ENCODE data around the gene CAMTA1.

DNA sequence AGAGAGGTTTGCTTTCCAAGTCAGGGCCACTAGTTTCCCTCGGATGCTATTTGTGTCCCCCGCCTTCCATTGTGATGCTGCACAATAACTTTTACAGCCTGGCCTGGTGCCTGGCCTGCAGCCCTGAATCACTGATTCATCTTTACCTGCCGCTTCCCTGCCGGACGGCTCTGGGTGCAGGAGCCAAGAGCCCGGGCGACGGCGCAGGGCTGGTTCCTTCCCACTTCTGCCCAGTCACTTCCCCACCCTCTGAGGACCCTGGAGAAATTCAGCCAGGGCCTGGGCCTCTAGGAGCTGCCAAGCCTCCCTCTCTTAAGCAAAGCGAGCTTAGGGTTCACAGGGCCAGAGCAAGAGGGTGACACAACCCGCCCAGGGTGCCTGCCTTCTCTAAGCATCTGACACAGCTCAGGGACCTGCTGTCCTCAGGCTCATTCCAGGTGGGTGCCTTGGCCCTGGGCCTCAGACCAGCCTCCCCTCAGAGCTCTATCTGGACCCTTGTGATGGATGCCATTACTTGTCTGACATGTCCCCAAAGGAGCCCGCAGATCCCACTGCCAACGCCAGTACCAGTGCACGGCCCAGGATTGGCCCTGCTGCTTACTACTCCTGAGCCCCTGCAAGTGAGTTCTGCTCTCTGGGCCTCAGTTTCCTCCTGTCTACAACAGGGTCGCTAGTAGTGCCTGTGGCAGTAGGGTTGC lies 604.8 kb downstream of the CAMTA1 start:
- TF ChIP-seq ZNF621 (tag by site-specific recombination; IDR thresholded peaks at IDR 0.05) = no peak
- TF ChIP-seq TRIM28 (IDR thresholded peaks at IDR 0.05; ENCODE audit: borderline replicate concordance, low read length) = no peak
- TF ChIP-seq, protein P1, sequence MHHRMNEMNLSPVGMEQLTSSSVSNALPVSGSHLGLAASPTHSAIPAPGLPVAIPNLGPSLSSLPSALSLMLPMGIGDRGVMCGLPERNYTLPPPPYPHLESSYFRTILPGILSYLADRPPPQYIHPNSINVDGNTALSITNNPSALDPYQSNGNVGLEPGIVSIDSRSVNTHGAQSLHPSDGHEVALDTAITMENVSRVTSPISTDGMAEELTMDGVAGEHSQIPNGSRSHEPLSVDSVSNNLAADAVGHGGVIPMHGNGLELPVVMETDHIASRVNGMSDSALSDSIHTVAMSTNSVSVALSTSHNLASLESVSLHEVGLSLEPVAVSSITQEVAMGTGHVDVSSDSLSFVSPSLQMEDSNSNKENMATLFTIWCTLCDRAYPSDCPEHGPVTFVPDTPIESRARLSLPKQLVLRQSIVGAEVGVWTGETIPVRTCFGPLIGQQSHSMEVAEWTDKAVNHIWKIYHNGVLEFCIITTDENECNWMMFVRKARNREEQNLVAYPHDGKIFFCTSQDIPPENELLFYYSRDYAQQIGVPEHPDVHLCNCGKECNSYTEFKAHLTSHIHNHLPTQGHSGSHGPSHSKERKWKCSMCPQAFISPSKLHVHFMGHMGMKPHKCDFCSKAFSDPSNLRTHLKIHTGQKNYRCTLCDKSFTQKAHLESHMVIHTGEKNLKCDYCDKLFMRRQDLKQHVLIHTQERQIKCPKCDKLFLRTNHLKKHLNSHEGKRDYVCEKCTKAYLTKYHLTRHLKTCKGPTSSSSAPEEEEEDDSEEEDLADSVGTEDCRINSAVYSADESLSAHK (tag by site-specific recombination; IDR thresholded peaks at IDR 0.05) = no peak
- TF ChIP-seq ZNF626 (tag by site-specific recombination; IDR thresholded peaks at IDR 0.05) = no peak
- TF ChIP-seq, protein P2, sequence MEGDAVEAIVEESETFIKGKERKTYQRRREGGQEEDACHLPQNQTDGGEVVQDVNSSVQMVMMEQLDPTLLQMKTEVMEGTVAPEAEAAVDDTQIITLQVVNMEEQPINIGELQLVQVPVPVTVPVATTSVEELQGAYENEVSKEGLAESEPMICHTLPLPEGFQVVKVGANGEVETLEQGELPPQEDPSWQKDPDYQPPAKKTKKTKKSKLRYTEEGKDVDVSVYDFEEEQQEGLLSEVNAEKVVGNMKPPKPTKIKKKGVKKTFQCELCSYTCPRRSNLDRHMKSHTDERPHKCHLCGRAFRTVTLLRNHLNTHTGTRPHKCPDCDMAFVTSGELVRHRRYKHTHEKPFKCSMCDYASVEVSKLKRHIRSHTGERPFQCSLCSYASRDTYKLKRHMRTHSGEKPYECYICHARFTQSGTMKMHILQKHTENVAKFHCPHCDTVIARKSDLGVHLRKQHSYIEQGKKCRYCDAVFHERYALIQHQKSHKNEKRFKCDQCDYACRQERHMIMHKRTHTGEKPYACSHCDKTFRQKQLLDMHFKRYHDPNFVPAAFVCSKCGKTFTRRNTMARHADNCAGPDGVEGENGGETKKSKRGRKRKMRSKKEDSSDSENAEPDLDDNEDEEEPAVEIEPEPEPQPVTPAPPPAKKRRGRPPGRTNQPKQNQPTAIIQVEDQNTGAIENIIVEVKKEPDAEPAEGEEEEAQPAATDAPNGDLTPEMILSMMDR (tag by site-specific recombination; IDR thresholded peaks at IDR 0.05) = no peak
- TF ChIP-seq, protein P3, sequence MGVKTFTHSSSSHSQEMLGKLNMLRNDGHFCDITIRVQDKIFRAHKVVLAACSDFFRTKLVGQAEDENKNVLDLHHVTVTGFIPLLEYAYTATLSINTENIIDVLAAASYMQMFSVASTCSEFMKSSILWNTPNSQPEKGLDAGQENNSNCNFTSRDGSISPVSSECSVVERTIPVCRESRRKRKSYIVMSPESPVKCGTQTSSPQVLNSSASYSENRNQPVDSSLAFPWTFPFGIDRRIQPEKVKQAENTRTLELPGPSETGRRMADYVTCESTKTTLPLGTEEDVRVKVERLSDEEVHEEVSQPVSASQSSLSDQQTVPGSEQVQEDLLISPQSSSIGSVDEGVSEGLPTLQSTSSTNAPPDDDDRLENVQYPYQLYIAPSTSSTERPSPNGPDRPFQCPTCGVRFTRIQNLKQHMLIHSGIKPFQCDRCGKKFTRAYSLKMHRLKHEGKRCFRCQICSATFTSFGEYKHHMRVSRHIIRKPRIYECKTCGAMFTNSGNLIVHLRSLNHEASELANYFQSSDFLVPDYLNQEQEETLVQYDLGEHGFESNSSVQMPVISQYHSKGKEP (tag by site-specific recombination; IDR thresholded peaks at IDR 0.05) = no peak
- TF ChIP-seq ZSCAN30 (tag by site-specific recombination; IDR thresholded peaks at IDR 0.05) = no peak
- TF ChIP-seq ZNF184 (tag by site-specific recombination; IDR thresholded peaks at IDR 0.05) = no peak
- no peak for TF ChIP-seq ZNF830 (tag by site-specific recombination; IDR thresholded peaks at IDR 0.05; ENCODE audit: low read depth)
- TF ChIP-seq SP2 (tag by site-specific recombination; IDR thresholded peaks at IDR 0.05) = no peak

All from HEK293 (cell line).